HEK293T (cell line): ENCODE data around the gene VDAC1.

Experiments
- ARNT ChIP-seq: fragments of 450-650 bp; IDR thresholded peaks from 2 replicates; pipeline ENCODE4 v1.6.1; 2017; ENCODE audit warnings: mild to moderate bottlenecking
- BHLHE40 ChIP-seq: fragments of 450-650 bp; IDR thresholded peaks from 2 replicates; pipeline ENCODE4 v1.6.1; 2016; ENCODE audit warnings: mild to moderate bottlenecking, moderate library complexity, borderline replicate concordance
- ELF4 ChIP-seq: fragments of 450-650 bp; IDR thresholded peaks from 2 replicates; pipeline ENCODE4 v1.6.1; 2017; ENCODE audit warnings: antibody characterized with exemption
- FOXA1 ChIP-seq: fragments of 450-650 bp; IDR thresholded peaks from 2 replicates; pipeline ENCODE4 v1.6.1; 2016; ENCODE audit warnings: mild to moderate bottlenecking
- FOXK2 ChIP-seq: fragments of 450-650 bp; IDR thresholded peaks from 2 replicates; pipeline ENCODE4 v1.6.1; 2016; ENCODE audit warnings: mild to moderate bottlenecking
- FOXM1 ChIP-seq: fragments of 450-650 bp; IDR thresholded peaks from 2 replicates; pipeline ENCODE4 v1.6.1; 2017; ENCODE audit warnings: mild to moderate bottlenecking, borderline replicate concordance
- SUZ12 ChIP-seq: fragments of 450-650 bp; IDR thresholded peaks from 2 replicates; pipeline ENCODE4 v1.6.1; 2016; ENCODE audit warnings: mild to moderate bottlenecking
- TARDBP ChIP-seq: fragments of 450-650 bp; IDR thresholded peaks from 2 replicates; pipeline ENCODE4 v1.6.1; 2016
- ZNF384 ChIP-seq: fragments of 450-650 bp; IDR thresholded peaks from 2 replicates; pipeline ENCODE4 v1.6.1; 2016

DNA sequence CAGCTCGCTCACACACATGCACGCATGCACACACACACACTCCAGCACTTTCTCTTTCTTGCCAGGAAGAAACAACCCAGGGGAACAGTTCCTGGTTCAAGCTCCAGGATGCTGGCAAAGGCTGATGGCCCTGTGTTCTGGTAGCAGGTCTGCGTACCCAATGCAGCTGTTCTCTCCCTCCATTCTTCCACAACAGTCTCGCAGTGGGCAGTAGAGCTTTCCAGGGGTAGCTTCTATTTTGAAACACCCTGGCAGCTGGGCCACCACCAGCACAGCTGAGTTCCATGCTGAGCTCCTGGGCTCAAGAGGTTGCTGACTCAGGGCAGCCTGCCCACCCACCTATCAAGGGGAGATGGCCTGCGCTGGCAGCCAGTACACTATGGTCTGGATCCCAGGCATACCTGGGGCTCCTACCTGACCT, 4.7 kb downstream of the VDAC1 start:
- no peak for TF ChIP-seq TARDBP
- TF ChIP-seq FOXM1, result no peak
- no peak for TF ChIP-seq SUZ12
- TF ChIP-seq ELF4, result no peak
- no peak for TF ChIP-seq ARNT
- no peak for TF ChIP-seq FOXK2
- TF ChIP-seq BHLHE40, result no peak
- TF ChIP-seq ZNF384, result no peak
- no peak for TF ChIP-seq FOXA1
